Stimulated activated CD4-positive, alpha-beta T cell treated with anti-CD3 and anti-CD28 coated beads, TNF-alpha, amount 100 ng/mL, for 1 hour (primary cell): ENCODE results near the gene NDUFV3.
"Not testable (repeated sequence)": the region's sequence is repeated elsewhere in the genome, so short reads cannot be mapped to it uniquely, and the experiment has no call there.

ENCODE experiments used
- DNase-seq, 3 donors: peaks; one replicate each; pipeline ENCODE4 v3.0.0-alpha.2; 2020; ENCODE audit warnings: low read depth in 3 of 3, low spot score in 1 of 3

Gene NDUFV3

GRCh38 chr21:42855937-42856335, 37.2 kb upstream of the NDUFV3 start:
- DNase-seq, result no peak

- DNase-seq, result no peak
Observed at GRCh38 chr21:42857216-42857615, 35.9 kb upstream of the NDUFV3 start.

GRCh38 chr21:42858185-42858847, 34.8 kb upstream of the NDUFV3 start:
- no peak for DNase-seq

GRCh38 chr21:42858957-42859890, 33.9 kb upstream of the NDUFV3 start:
- no peak for DNase-seq

GRCh38 chr21:42859891-42860230, 33.2 kb upstream of the NDUFV3 start:
- no peak for DNase-seq

- DNase-seq, result no peak
Observed at GRCh38 chr21:42860345-42860744, 32.8 kb upstream of the NDUFV3 start.

GRCh38 chr21:42861311-42861847, 31.7 kb upstream of the NDUFV3 start:
- no peak for DNase-seq

- no peak for DNase-seq
Observed at GRCh38 chr21:42861848-42862400, 31.2 kb upstream of the NDUFV3 start.

GRCh38 chr21:42862774-42863503, 30.2 kb upstream of the NDUFV3 start:
- no peak for DNase-seq

- no peak for DNase-seq
Observed at GRCh38 chr21:42863504-42863870, 29.6 kb upstream of the NDUFV3 start.

- DNase-seq, result no peak
Observed at GRCh38 chr21:42864286-42864685, 28.8 kb upstream of the NDUFV3 start.

GRCh38 chr21:42864815-42865775, 28.0 kb upstream of the NDUFV3 start:
- DNase-seq, result no peak

GRCh38 chr21:42865776-42866160, 27.3 kb upstream of the NDUFV3 start:
- DNase-seq, result no peak

- DNase-seq, result no peak
Observed at GRCh38 chr21:42868196-42868595, 24.9 kb upstream of the NDUFV3 start.

- DNase-seq, result no peak
Observed at GRCh38 chr21:42873096-42873495, 20.0 kb upstream of the NDUFV3 start.

- DNase-seq, result not testable (repeated sequence)
Observed at GRCh38 chr21:42875811-42876210, 17.3 kb upstream of the NDUFV3 start.

GRCh38 chr21:42878678-42878992, 14.5 kb upstream of the NDUFV3 start:
- DNase-seq, result no peak

GRCh38 chr21:42878993-42879787, 13.9 kb upstream of the NDUFV3 start, which contains the start of gene WDR4:
Gene WDR4, minus strand, starts transcription at chr21:42879539. Its CDS starts 44 bp downstream, at chr21:42879495.
- peak; percentile 92 to 98 (median 97) for DNase-seq

GRCh38 chr21:42880352-42880751, 12.8 kb upstream of the NDUFV3 start:
- DNase-seq, result no peak
